Colon (tissue), 2 donors: ENCODE measurements around the gene DPT.
"Not testable (repeated sequence)": the region's sequence is repeated elsewhere in the genome, so short reads cannot be mapped to it uniquely, and the experiment has no call there.

Source experiments
- FAIRE-seq: peaks from 2 replicates; lab custom pipeline; 2012; peaks lifted over from hg19 to GRCh38; lab: Jason Lieb, UNC
- donor health status: control.
- donor health status: control.

DPT gene

GRCh38 chr1:168728473-168729404, at the start of gene DPT:
TSS of gene DPT (minus strand) at chr1:168729206. CDS start at chr1:168729174, 32 bp downstream.
- no peak for FAIRE-seq

- FAIRE-seq: no peak
These were observed 46.4 kb upstream of the DPT start for GRCh38 chr1:168775366-168775765.

- no peak for FAIRE-seq
These were observed 45.2 kb upstream of the DPT start for GRCh38 chr1:168774241-168774640.

- FAIRE-seq: no peak
These were observed 43.5 kb upstream of the DPT start for GRCh38 chr1:168772428-168773060.

GRCh38 chr1:168771104-168771630, 42.2 kb upstream of the DPT start:
- FAIRE-seq: no peak

GRCh38 chr1:168769893-168770292, 40.9 kb upstream of the DPT start:
- FAIRE-seq: not testable (repeated sequence)

GRCh38 chr1:168767894-168768584, 39.0 kb upstream of the DPT start:
- no peak for FAIRE-seq

GRCh38 chr1:168766568-168766967, 37.6 kb upstream of the DPT start:
- FAIRE-seq: no peak

- no peak for FAIRE-seq
These were observed 34.0 kb upstream of the DPT start for GRCh38 chr1:168763031-168763430.

GRCh38 chr1:168762473-168762872, 33.5 kb upstream of the DPT start:
- no peak for FAIRE-seq

GRCh38 chr1:168760781-168761180, 31.8 kb upstream of the DPT start:
- no peak for FAIRE-seq

- FAIRE-seq: no peak
These were observed 31.2 kb upstream of the DPT start for GRCh38 chr1:168760241-168760640.

- no peak for FAIRE-seq
These were observed 30.1 kb upstream of the DPT start for GRCh38 chr1:168759077-168759476.

- no peak for FAIRE-seq
These were observed 29.5 kb upstream of the DPT start for GRCh38 chr1:168758503-168758902.

- no peak for FAIRE-seq
These were observed 26.9 kb upstream of the DPT start for GRCh38 chr1:168755800-168756418.

- no peak for FAIRE-seq
These were observed 23.3 kb upstream of the DPT start for GRCh38 chr1:168752171-168752832.

- FAIRE-seq: no peak
These were observed 22.2 kb upstream of the DPT start for GRCh38 chr1:168751195-168751650.

- no peak for FAIRE-seq
These were observed 14.1 kb upstream of the DPT start for GRCh38 chr1:168742994-168743650.

GRCh38 chr1:168742386-168742785, 13.4 kb upstream of the DPT start:
- FAIRE-seq: no peak

- FAIRE-seq: no peak
These were observed 10.9 kb upstream of the DPT start for GRCh38 chr1:168739908-168740307.

- no peak for FAIRE-seq
These were observed 7.5 kb upstream of the DPT start for GRCh38 chr1:168736520-168736919.
